GM20000 (cell line): Measurements from ENCODE around the gene STRN3.
"Not testable (repeated sequence)": the region's sequence is repeated elsewhere in the genome, so short reads cannot be mapped to it uniquely, and the experiment has no call there.

Experiments
- DNase-seq: peaks from one replicate; pipeline ENCODE4 v3.0.0; 2012; ENCODE audit warnings: low spot score
- TF ChIP-seq, protein P1 (sequence below): IDR thresholded peaks from 2 replicates; pipeline ENCODE4 v1.5.1; 2012; ENCODE audit warnings: mild to moderate bottlenecking, control low read depth; ENCODE audit errors: extremely low read depth, missing control alignments

The STRN3 gene

DNA sequence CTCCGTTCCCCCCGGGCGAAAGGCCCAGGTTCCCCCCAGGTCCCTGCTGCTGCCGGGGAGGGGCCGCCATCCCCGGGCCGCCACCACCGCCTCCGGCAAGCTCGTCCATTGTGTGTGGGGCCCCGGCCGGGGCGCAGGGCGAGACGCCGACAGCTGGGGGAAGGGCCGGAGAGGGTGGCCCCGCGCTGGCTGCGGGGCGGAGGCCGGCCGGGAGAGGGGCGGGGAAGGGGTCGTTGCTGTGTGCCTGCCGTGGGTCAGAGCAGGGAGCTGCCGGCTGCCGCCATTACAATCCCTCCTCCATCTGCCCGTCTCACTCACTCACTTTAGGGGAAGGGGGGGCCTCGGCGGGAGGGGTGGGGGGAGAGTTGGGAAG is at the start of gene STRN3:
Gene STRN3, minus strand, starts transcription at position 303 of the 373 bp plus-strand sequence. Its CDS starts 194 bp downstream, at position 109.
- TF ChIP-seq, protein P1, sequence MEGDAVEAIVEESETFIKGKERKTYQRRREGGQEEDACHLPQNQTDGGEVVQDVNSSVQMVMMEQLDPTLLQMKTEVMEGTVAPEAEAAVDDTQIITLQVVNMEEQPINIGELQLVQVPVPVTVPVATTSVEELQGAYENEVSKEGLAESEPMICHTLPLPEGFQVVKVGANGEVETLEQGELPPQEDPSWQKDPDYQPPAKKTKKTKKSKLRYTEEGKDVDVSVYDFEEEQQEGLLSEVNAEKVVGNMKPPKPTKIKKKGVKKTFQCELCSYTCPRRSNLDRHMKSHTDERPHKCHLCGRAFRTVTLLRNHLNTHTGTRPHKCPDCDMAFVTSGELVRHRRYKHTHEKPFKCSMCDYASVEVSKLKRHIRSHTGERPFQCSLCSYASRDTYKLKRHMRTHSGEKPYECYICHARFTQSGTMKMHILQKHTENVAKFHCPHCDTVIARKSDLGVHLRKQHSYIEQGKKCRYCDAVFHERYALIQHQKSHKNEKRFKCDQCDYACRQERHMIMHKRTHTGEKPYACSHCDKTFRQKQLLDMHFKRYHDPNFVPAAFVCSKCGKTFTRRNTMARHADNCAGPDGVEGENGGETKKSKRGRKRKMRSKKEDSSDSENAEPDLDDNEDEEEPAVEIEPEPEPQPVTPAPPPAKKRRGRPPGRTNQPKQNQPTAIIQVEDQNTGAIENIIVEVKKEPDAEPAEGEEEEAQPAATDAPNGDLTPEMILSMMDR = no peak
- no peak for DNase-seq

DNA sequence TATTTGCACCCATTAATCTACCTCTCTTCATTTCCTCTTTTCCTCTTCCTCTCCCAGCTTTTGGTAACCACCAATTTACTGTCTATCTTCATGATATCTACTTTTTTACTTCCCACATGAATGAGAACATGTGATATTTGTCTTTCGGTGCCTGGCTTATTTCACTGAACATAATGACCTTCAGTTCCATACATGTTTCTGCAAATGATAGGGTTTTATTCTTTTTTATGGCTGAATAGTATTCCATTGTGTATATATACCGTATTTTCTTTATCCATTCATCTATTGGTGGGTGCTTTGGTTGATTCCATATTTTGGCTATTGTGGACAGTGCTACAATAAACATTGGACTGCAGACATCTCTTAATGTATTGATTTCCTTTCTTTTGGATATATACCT is 49.0 kb upstream of the STRN3 start:
- DNase-seq = no peak
- TF ChIP-seq, protein P1 = no peak

GRCh38 chr14:31071151-31071550 is 45.0 kb upstream of the STRN3 start:
- DNase-seq = no peak
- TF ChIP-seq, protein P1 = no peak

GRCh38 chr14:31070431-31070830 is 44.3 kb upstream of the STRN3 start:
- DNase-seq = no peak
- TF ChIP-seq, protein P1 = no peak

DNA sequence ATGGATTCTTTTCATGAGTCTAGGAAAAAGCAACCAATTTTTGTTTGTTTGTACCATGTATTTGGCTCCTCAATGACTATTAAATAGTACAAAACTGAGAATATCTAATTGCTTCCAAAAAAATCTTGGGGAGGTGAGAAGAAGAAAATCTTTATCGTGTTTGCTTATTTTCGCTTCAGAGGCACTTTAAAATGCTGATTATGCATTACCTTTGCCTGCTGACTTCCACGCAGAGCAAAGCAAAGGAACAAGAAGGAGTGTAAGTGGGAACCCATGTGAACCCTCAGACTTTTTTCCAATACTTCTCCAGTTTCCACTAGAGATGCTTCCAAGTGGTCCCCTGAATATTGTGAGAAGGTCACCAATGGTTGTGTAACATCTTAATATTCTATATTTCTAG is 43.2 kb upstream of the STRN3 start:
- no peak for DNase-seq
- TF ChIP-seq, protein P1 = no peak

- no peak for DNase-seq
- TF ChIP-seq, protein P1 = no peak
Observed at GRCh38 chr14:31068235-31068634, 42.1 kb upstream of the STRN3 start.

- not testable (repeated sequence) for DNase-seq
Observed at GRCh38 chr14:31062908-31063307, 36.7 kb upstream of the STRN3 start.

DNA sequence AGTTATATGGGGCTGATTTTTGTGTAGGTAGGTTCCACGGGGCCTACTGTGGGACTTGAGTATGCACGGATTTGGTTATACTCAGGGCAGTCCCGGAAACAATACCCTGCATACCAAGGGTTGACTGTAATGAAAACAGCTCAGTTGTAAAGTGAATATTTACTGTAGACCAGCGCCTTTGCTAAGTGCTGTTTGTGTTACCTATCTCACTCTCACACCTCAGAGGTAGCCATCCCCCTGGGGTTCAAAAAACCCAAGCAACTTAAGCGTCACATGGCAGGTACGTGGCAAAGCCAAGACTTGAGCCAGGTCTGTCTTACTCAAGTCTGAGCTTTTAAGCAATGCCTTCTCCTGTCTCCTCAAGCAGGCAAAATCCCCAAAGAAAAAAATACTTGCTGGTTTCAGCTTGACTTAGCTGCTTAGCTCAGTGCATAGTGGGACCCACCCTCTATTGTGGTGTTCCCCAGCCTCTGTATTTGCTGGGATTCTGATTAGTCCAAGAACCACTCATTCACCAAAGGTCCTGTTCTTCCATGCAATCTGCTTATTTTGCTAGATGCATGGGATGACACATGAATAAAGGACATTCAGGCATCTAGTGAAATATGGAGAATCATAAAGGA is 34.2 kb upstream of the STRN3 start:
- no peak for DNase-seq
- TF ChIP-seq, protein P1 = no peak
